22Rv1 (cell line): ENCODE measurements around the gene B4GALT5.

Experiments used
- H3K27ac ChIP-seq: fragments of 450-650 bp; 2 replicates; pipeline ENCODE4 v1.5.1; 2017
- CTCF ChIP-seq: fragments of 450-650 bp; IDR thresholded peaks from 2 replicates; pipeline ENCODE4 v1.5.1; 2017; ENCODE audit warnings: mild to moderate bottlenecking
- ZFX ChIP-seq: fragments of 450-650 bp; IDR thresholded peaks from 2 replicates; pipeline ENCODE4 v1.6.1; 2017; ENCODE audit warnings: antibody characterized with exemption, borderline replicate concordance

The B4GALT5 gene

GRCh38 chr20:49595811-49596561 is 117.7 kb downstream of the B4GALT5 start:
- TF ChIP-seq ZFX: no peak
- TF ChIP-seq CTCF: no peak
- no peak overlapping the region for H3K27ac ChIP-seq

DNA sequence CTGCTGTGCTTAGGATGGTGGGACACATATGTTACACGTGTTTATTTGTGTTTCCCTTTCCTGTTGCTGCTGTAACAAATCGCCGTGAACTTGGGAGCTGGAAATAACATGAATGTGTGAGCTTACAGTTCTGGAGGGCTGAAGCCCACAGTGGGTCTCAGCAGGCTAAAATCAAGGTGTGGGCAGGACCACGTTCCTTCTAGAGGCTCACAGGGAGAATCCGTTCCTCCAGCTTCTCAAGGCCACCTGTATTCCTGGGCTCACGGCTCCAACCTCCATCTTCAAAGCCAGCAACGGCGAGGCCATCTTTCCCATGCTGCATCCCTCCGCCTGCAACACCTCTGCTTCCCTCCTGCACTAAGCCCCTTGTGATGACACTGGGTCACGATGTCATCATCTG is 118.3 kb downstream of the B4GALT5 start:
- no peak overlapping the region for H3K27ac ChIP-seq
- TF ChIP-seq ZFX (no peak), CTCF (no peak)

DNA sequence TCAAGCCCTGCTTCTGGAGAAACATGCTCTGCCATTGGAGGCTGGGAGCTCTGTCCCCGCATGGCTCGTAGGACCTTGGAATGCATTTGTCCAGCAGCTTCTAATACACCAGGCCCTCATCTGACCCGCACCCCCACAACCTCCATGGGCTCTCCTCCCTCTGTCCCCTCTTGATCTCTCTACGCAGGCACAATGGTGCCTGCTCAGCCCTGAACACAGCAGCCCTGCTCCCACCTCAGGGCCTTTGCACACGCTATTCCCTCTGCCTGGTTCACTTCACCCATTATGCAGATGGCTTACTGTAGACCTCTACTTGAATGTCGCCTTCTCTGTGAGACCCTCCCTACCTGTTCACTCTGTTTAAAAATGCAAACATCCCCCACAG is 118.8 kb downstream of the B4GALT5 start:
- no peak for TF ChIP-seq CTCF
- no peak overlapping the region for H3K27ac ChIP-seq

- no peak overlapping the region for H3K27ac ChIP-seq
Observed at GRCh38 chr20:49594143-49594930, 119.3 kb downstream of the B4GALT5 start.

GRCh38 chr20:49593466-49594142 is 120.1 kb downstream of the B4GALT5 start:
- TF ChIP-seq CTCF: no peak
- TF ChIP-seq ZFX: no peak
- no peak overlapping the region for H3K27ac ChIP-seq

More at GRCh38 chr20:49594143-49594930, 119.3 kb downstream of the B4GALT5 start:
- TF ChIP-seq ZFX: no peak

- no peak overlapping the region for H3K27ac ChIP-seq
- TF ChIP-seq ZFX (no peak), CTCF (no peak)
Observed at GRCh38 chr20:49592120-49592519, 121.6 kb downstream of the B4GALT5 start.

DNA sequence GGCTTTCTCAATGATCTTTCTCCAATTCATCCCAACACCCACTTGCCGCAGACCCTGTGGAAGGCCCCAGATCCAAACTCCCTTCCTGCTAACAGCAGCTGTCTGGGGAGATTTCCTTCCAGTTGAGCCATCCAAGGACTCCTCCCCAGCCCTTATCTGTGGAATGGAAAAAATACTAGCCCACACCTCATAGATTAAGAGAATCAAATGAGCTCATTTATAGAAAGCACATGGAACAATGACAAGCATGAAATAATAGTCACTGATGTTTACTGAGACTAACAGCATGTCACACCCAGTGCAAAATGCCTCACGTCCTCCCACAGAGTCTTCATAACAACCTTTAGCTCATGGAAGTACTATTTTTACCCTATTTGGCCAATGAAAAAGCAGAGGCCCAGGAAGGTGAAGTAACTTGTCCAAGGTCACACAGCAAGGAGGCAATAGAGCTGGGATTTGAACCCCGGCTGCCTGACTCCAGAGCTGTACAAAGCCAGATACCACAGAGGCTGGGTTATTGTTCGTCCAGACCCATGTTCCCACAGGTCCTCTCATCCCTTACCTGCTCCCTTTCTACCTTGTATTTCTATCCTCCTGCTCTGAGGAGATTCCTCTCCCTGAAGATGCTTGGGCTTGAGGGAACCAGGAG is 122.3 kb downstream of the B4GALT5 start:
- H3K27ac ChIP-seq: no peak overlapping the region
- TF ChIP-seq CTCF (no peak), ZFX (no peak)
